DMS153 treated with DMSO at 0.1 percent for 48 hours (cell line): ENCODE data around the gene DSCAM.

Experiments used
- DNase-seq: peaks from one replicate; lab custom pipeline; 2025; ENCODE audit not compliant: unreplicated experiment; lab: John Stamatoyannopoulos, UW

DSCAM gene

GRCh38 chr21:39966786-39967185 lies 880.2 kb downstream of the DSCAM start:
- DNase-seq = no peak

GRCh38 chr21:39965026-39965425 lies 881.9 kb downstream of the DSCAM start:
- DNase-seq = no peak

- no peak for DNase-seq
Observed at GRCh38 chr21:39961251-39961650, 885.7 kb downstream of the DSCAM start.
